Liver (tissue), 2 donors: ENCODE measurements around the gene LRRTM4.

Source experiments
- JUND ChIP-seq, 2 donors: IDR thresholded peaks; 2 replicates each; pipeline ENCODE4 v1.6.1; 2016; ENCODE audit warnings: antibody characterized with exemption in 2 of 2
- NR2F2 ChIP-seq: IDR thresholded peaks from 2 replicates; pipeline ENCODE4 v1.6.1; 2016; ENCODE audit warnings: antibody characterized with exemption
- donor health status: healthy.

GRCh38 chr2:76763276-76763675 is 758.9 kb downstream of the LRRTM4 start:
- no peak for TF ChIP-seq JUND (IDR thresholded peaks at IDR 0.05)
- no peak for TF ChIP-seq NR2F2
